Measurements from ENCODE around the gene COLEC12.

Gene COLEC12

GRCh38 chr18:354003-354402, 146.5 kb downstream of the COLEC12 start:
- peaks cover 4% of the 10 kb centered on the region for H3K36me3 ChIP-seq (ENCODE audit: control insufficient read depth, insufficient read depth, low read length)
- H3K9me3 ChIP-seq (ENCODE audit: control insufficient read depth, low read length) = no peaks in the 10 kb centered on the region
- H3K4me1 ChIP-seq (ENCODE audit: control insufficient read depth, insufficient read depth, low read length) = no peaks in the 10 kb centered on the region
- H3K4me3 ChIP-seq (ENCODE audit: insufficient read depth, low read depth, low read length) = no peak overlapping the region
- H3K27ac ChIP-seq (ENCODE audit: insufficient read depth, low read depth, low read length, poor library complexity, severe bottlenecking) = no peak overlapping the region
- 96 to 97% methylated on average over 4 of the region's 4 CpGs for WGBS, 2 experiments
- no peaks in the 10 kb centered on the region for H3K27me3 ChIP-seq (ENCODE audit: control insufficient read depth, insufficient read depth, low read length, poor library complexity, severe bottlenecking)

- Histone ChIP-seq H3K9me3 (ENCODE audit: control insufficient read depth, low read length) (no peaks in the 10 kb centered on the region), H3K4me1 (ENCODE audit: control insufficient read depth, insufficient read depth, low read length) (no peaks in the 10 kb centered on the region), H3K4me3 (ENCODE audit: insufficient read depth, low read depth, low read length) (no peak overlapping the region), H3K27ac (ENCODE audit: insufficient read depth, low read depth, low read length, poor library complexity, severe bottlenecking) (no peak overlapping the region), H3K36me3 (ENCODE audit: control insufficient read depth, insufficient read depth, low read length) (peaks cover 4% of the 10 kb centered on the region), H3K27me3 (ENCODE audit: control insufficient read depth, insufficient read depth, low read length, poor library complexity, severe bottlenecking) (no peaks in the 10 kb centered on the region)
- 87 to 88% methylated on average over 3 of the region's 3 CpGs for WGBS, 2 experiments
These were observed 148.1 kb downstream of the COLEC12 start for GRCh38 chr18:352438-352837.

- 94 to 99% methylated on average over 6 of the region's 6 CpGs for WGBS, 2 experiments
- Histone ChIP-seq H3K9me3 (ENCODE audit: control insufficient read depth, low read length) (no peaks in the 10 kb centered on the region), H3K36me3 (ENCODE audit: control insufficient read depth, insufficient read depth, low read length) (peaks cover 9% of the 10 kb centered on the region), H3K27ac (ENCODE audit: insufficient read depth, low read depth, low read length, poor library complexity, severe bottlenecking) (no peak overlapping the region), H3K27me3 (ENCODE audit: control insufficient read depth, insufficient read depth, low read length, poor library complexity, severe bottlenecking) (no peaks in the 10 kb centered on the region), H3K4me3 (ENCODE audit: insufficient read depth, low read depth, low read length) (no peak overlapping the region), H3K4me1 (ENCODE audit: control insufficient read depth, insufficient read depth, low read length) (no peaks in the 10 kb centered on the region)
These were observed 149.4 kb downstream of the COLEC12 start for GRCh38 chr18:350953-351572.

- Histone ChIP-seq H3K4me1 (ENCODE audit: control insufficient read depth, insufficient read depth, low read length) (no peaks in the 10 kb centered on the region), H3K27me3 (ENCODE audit: control insufficient read depth, insufficient read depth, low read length, poor library complexity, severe bottlenecking) (no peaks in the 10 kb centered on the region), H3K9me3 (ENCODE audit: control insufficient read depth, low read length) (no peaks in the 10 kb centered on the region), H3K27ac (ENCODE audit: insufficient read depth, low read depth, low read length, poor library complexity, severe bottlenecking) (no peak overlapping the region), H3K4me3 (ENCODE audit: insufficient read depth, low read depth, low read length) (no peak overlapping the region), H3K36me3 (ENCODE audit: control insufficient read depth, insufficient read depth, low read length) (peaks cover 19% of the 10 kb centered on the region)
- 95 to 96% methylated on average over 10 of the region's 10 CpGs for WGBS, 2 experiments
These were observed 153.9 kb downstream of the COLEC12 start for GRCh38 chr18:346600-346999.

- H3K36me3 ChIP-seq (ENCODE audit: control insufficient read depth, insufficient read depth, low read length) = peaks cover 11% of the 10 kb centered on the region
- WGBS, 2 experiments = 85 to 95% methylated on average over 3 of the region's 3 CpGs
- H3K27me3 ChIP-seq (ENCODE audit: control insufficient read depth, insufficient read depth, low read length, poor library complexity, severe bottlenecking) = no peaks in the 10 kb centered on the region
- H3K27ac ChIP-seq (ENCODE audit: insufficient read depth, low read depth, low read length, poor library complexity, severe bottlenecking) = no peak overlapping the region
- no peaks in the 10 kb centered on the region for H3K4me1 ChIP-seq (ENCODE audit: control insufficient read depth, insufficient read depth, low read length)
- H3K9me3 ChIP-seq (ENCODE audit: control insufficient read depth, low read length) = no peaks in the 10 kb centered on the region
- H3K4me3 ChIP-seq (ENCODE audit: insufficient read depth, low read depth, low read length) = no peak overlapping the region
These were observed 159.4 kb downstream of the COLEC12 start for GRCh38 chr18:341102-341501.

- 89 to 92% methylated on average over 10 of the region's 10 CpGs for WGBS, 2 experiments
- H3K36me3 ChIP-seq (ENCODE audit: control insufficient read depth, insufficient read depth, low read length) = peaks cover 6% of the 10 kb centered on the region
- H3K4me3 ChIP-seq (ENCODE audit: insufficient read depth, low read depth, low read length) = no peak overlapping the region
- H3K4me1 ChIP-seq (ENCODE audit: control insufficient read depth, insufficient read depth, low read length) = no peaks in the 10 kb centered on the region
- H3K27ac ChIP-seq (ENCODE audit: insufficient read depth, low read depth, low read length, poor library complexity, severe bottlenecking) = no peak overlapping the region
- no peaks in the 10 kb centered on the region for H3K9me3 ChIP-seq (ENCODE audit: control insufficient read depth, low read length)
- H3K27me3 ChIP-seq (ENCODE audit: control insufficient read depth, insufficient read depth, low read length, poor library complexity, severe bottlenecking) = no peaks in the 10 kb centered on the region
These were observed 160.5 kb downstream of the COLEC12 start for GRCh38 chr18:340044-340443.

- no peak overlapping the region for H3K27ac ChIP-seq (ENCODE audit: insufficient read depth, low read depth, low read length, poor library complexity, severe bottlenecking)
- H3K4me1 ChIP-seq (ENCODE audit: control insufficient read depth, insufficient read depth, low read length) = no peaks in the 10 kb centered on the region
- H3K9me3 ChIP-seq (ENCODE audit: control insufficient read depth, low read length) = no peaks in the 10 kb centered on the region
- 90 to 94% methylated on average over 6 of the region's 6 CpGs for WGBS, 2 experiments
- peaks cover 5% of the 10 kb centered on the region for H3K36me3 ChIP-seq (ENCODE audit: control insufficient read depth, insufficient read depth, low read length)
- H3K4me3 ChIP-seq (ENCODE audit: insufficient read depth, low read depth, low read length) = no peak overlapping the region
- no peaks in the 10 kb centered on the region for H3K27me3 ChIP-seq (ENCODE audit: control insufficient read depth, insufficient read depth, low read length, poor library complexity, severe bottlenecking)
These were observed 161.3 kb downstream of the COLEC12 start for GRCh38 chr18:339200-339599.

- WGBS, 2 experiments = 90 to 96% methylated on average over 2 of the region's 2 CpGs
- H3K4me1 ChIP-seq (ENCODE audit: control insufficient read depth, insufficient read depth, low read length) = no peaks in the 10 kb centered on the region
- H3K36me3 ChIP-seq (ENCODE audit: control insufficient read depth, insufficient read depth, low read length) = peaks cover 5% of the 10 kb centered on the region
- no peaks in the 10 kb centered on the region for H3K9me3 ChIP-seq (ENCODE audit: control insufficient read depth, low read length)
- no peak overlapping the region for H3K27ac ChIP-seq (ENCODE audit: insufficient read depth, low read depth, low read length, poor library complexity, severe bottlenecking)
- H3K27me3 ChIP-seq (ENCODE audit: control insufficient read depth, insufficient read depth, low read length, poor library complexity, severe bottlenecking) = no peaks in the 10 kb centered on the region
- no peak overlapping the region for H3K4me3 ChIP-seq (ENCODE audit: insufficient read depth, low read depth, low read length)
These were observed 163.8 kb downstream of the COLEC12 start for GRCh38 chr18:336713-337112.

GRCh38 chr18:335733-336132, 164.8 kb downstream of the COLEC12 start:
- Histone ChIP-seq H3K27ac (ENCODE audit: insufficient read depth, low read depth, low read length, poor library complexity, severe bottlenecking) (no peak overlapping the region), H3K4me1 (ENCODE audit: control insufficient read depth, insufficient read depth, low read length) (no peaks in the 10 kb centered on the region), H3K9me3 (ENCODE audit: control insufficient read depth, low read length) (no peaks in the 10 kb centered on the region), H3K27me3 (ENCODE audit: control insufficient read depth, insufficient read depth, low read length, poor library complexity, severe bottlenecking) (no peaks in the 10 kb centered on the region), H3K36me3 (ENCODE audit: control insufficient read depth, insufficient read depth, low read length) (peaks cover 5% of the 10 kb centered on the region), H3K4me3 (ENCODE audit: insufficient read depth, low read depth, low read length) (no peak overlapping the region)
- 83 to 85% methylated on average over 1 of the region's 2 CpGs for WGBS, 2 experiments

- Histone ChIP-seq H3K36me3 (ENCODE audit: control insufficient read depth, insufficient read depth, low read length) (peaks cover 5% of the 10 kb centered on the region), H3K27ac (ENCODE audit: insufficient read depth, low read depth, low read length, poor library complexity, severe bottlenecking) (no peak overlapping the region), H3K27me3 (ENCODE audit: control insufficient read depth, insufficient read depth, low read length, poor library complexity, severe bottlenecking) (no peaks in the 10 kb centered on the region), H3K9me3 (ENCODE audit: control insufficient read depth, low read length) (no peaks in the 10 kb centered on the region), H3K4me1 (ENCODE audit: control insufficient read depth, insufficient read depth, low read length) (no peaks in the 10 kb centered on the region), H3K4me3 (ENCODE audit: insufficient read depth, low read depth, low read length) (no peak overlapping the region)
- 95% methylated on average over 15 of the region's 15 CpGs for WGBS, 2 experiments
These were observed 165.8 kb downstream of the COLEC12 start for GRCh38 chr18:334575-335132.

Measured in ectodermal cell (in vitro differentiated cells).